Left lobe of liver (tissue), 2 donors: ENCODE measurements around the gene INTS7. TPM values are rescaled to one million over a fixed set of nuclear protein-coding genes. Genes with fewer than 3 reads are reported as not detected.

Experiments
- ATAC-seq: fragments of 200-7000 bp; cut with Tn5 transposase; one replicate; pipeline ENCODE4 v1.9.1; 2020; ENCODE audit warnings: mild to moderate bottlenecking, moderate library complexity
- DNase-seq: peaks from one replicate; pipeline ENCODE4 v3.0.0-alpha.2; 2020; ENCODE audit warnings: low spot score
- total RNA-seq: library from RNA; stranded (reverse); gene quantifications from one replicate; pipeline ENCODE4 v1.2.1, GENCODE V29; 2021
- donor health status: DM: no; HTN: no; CAD: no; lungs with moderate emphysema.
- donor health status: DM: no; HTN: yes; CAD: no.

Gene INTS7
- total RNA-seq, 1 donor from 2014 or later = 5.2 TPM

DNA sequence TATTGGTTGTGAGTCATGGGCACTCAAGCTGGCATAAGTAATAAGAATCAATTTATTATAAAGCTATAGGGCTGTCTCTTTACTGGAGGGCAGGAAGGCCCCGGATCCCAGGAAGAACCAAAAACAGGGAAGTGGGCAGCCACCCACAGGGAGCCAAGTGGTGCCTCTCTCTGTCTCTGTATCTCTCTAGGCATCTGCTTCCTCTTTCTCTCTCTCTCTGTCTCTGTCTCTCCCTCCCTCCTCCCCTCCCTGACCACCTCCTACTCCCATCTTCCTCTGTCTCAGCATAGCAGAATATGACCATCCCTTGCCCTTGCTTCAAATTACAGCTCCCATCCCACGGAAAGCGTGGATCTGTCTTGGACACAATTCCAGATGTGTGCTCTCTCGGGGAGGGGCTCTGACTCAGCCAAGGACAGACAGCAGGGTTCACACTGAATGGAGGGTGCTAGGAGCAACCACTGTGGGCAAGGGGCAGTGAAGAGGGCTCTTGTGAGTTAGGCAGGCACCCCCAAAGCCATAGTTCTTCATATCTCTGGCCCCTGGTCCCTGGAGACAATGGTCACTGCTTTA lies 124.4 kb downstream of the INTS7 start:
- ATAC-seq = no peak
- no peak for DNase-seq

DNA sequence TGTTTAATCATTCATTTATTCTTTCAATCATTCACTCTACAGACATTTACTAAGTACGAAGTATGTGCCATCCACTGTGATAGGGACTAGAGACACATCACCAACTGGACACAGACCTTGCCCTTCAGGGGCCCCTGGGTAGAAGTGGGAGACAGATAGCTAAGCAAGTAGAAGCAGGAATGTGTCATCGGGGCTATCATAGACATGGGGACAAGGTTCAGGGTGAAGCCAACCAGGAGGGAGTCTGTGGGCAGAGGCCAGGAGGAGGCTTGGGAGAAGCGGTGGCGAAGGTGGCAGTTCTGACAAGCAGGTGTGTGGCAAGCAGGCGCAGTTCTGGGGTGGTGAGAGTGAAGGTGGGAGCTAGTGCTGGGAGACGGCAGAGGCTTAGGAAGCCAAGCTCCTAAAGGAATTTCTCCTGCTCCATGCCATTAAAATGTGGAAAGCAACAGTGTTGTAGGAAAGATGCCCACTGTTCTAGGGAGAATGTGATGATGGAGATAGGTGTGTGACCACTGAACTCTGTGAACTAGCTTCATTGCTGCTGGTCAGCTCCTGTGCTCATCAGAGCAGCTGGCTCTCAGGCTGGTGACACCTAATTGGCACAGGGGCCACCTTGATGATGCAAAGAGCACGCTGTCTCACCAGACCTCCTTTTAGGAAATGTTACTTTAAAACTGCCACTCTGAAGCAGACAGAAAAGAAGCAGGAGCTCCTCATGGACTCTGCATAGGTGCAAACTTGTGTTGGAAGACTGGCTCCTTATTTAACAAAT lies 125.1 kb downstream of the INTS7 start:
- peak; percentile 37 for ATAC-seq

GRCh38 chr1:211909395-211909794 lies 126.0 kb downstream of the INTS7 start:
- peak; percentile 85 for ATAC-seq

More for the DNA sequence above, 125.1 kb downstream of the INTS7 start:
- DNase-seq = no peak

DNA sequence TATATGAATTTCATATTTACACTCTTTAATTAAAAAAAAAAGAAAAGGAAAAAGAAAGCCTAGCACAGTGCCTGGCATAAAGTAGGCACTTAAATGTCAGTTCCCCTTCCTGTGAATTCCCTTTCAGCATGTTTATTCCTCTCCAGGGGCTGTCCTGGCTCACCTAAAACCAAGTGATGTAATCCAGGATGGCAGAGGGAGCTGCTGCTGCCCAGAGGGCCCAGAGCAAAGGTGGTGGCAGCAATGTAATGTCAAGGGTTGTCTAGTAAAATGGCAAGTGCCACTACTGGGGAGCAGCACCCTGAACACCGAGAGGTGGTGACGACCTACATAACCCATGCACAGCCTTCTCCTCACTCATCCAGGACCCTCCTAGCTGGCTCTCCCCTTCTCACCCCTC lies 126.4 kb downstream of the INTS7 start:
- ATAC-seq (peak; percentile 86), DNase-seq (peak; percentile 73)

More at GRCh38 chr1:211909395-211909794, 126.0 kb downstream of the INTS7 start:
- peak; percentile 60 for DNase-seq

DNA sequence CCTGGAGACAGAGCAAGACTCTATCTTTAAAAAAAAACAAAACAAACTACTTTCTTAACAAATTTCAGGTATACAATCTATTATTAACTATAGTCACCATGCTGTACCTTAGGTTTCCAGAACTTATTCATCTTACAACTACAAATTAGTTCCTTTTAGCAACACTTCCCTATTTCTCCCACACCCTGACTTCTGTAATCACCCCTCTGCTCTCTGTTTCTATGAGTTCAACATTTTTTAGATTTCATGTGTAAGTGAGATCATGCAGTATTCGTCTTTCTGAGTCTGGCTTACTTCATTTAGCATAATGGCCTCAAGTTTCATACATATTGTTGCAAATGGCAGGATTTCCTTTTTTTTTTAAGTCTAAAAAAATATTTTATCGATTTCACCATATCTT lies 126.9 kb downstream of the INTS7 start:
- ATAC-seq (no peak), DNase-seq (no peak)

- DNase-seq (no peak), ATAC-seq (peak; percentile 84)
Measured at GRCh38 chr1:211903490-211904245, 131.7 kb downstream of the INTS7 start.

GRCh38 chr1:211902624-211903291 lies 132.6 kb downstream of the INTS7 start:
- DNase-seq (no peak), ATAC-seq (peak; percentile 76)

- DNase-seq (no peak), ATAC-seq (no peak)
Measured at GRCh38 chr1:211901945-211902344, 133.4 kb downstream of the INTS7 start.

GRCh38 chr1:211900441-211900840 lies 134.9 kb downstream of the INTS7 start:
- ATAC-seq (no peak), DNase-seq (no peak)

GRCh38 chr1:211896958-211897357 lies 138.4 kb downstream of the INTS7 start:
- DNase-seq = no peak
- no peak for ATAC-seq

GRCh38 chr1:211895126-211895759 lies 140.1 kb downstream of the INTS7 start:
- ATAC-seq = peak; percentile 68
- no peak for DNase-seq

GRCh38 chr1:211894312-211894711 lies 141.0 kb downstream of the INTS7 start:
- DNase-seq (no peak), ATAC-seq (peak; percentile 46)

GRCh38 chr1:211893260-211893659 lies 142.1 kb downstream of the INTS7 start:
- no peak for DNase-seq
- ATAC-seq = no peak

DNA sequence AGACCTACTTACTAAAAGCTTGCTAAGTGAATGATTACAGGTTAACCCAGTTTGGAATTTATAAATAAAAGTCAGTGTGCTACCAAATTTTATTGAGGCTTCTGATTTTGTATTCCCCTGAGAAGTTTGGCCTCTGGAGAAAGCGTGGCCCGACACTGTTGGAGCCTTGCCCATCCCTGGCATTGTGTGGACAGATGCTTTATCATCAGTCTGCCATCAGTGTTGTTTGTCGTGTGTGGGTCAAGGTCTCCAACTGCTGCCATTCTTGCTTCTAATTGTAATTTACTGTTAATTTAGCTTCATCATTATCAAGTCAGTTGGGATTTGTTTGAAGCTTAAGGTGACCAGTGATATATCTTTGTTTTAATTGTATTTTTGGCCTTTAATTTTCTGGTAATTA lies 142.8 kb downstream of the INTS7 start:
- peak; percentile 72 for ATAC-seq
- peak; percentile 61 for DNase-seq

- DNase-seq = no peak
- no peak for ATAC-seq
Measured at GRCh38 chr1:211891708-211892107, 143.6 kb downstream of the INTS7 start.

Other genes starting within 250 kb of the INTS7 start
- 35.0 TPM for gene LPGAT1, start 204.8 kb downstream of the INTS7 start, total RNA-seq
- 0.10 TPM for gene DTL, start 191 bp upstream of the INTS7 start, total RNA-seq
- gene PPP2R5A, start 249.9 kb upstream of the INTS7 start, total RNA-seq = 37.6 TPM